NT2/D1 (cell line): ENCODE measurements around the gene RAB3B.
A peak's percentile ranks its signal among the peaks of the same experiment; 100 is the strongest.

ENCODE experiments used
- DNase-seq: peaks from one replicate; pipeline ENCODE4 v3.0.0-alpha.2; 2011; ENCODE audit warnings: low read depth, low spot score
- H3K27me3 ChIP-seq: 2 replicates; pipeline ENCODE4 v1.6.0; 2011; ENCODE audit warnings: mild to moderate bottlenecking; ENCODE audit not compliant: insufficient read length, insufficient read depth
- H3K36me3 ChIP-seq: 2 replicates; pipeline ENCODE4 v1.6.1; 2011; ENCODE audit warnings: mild to moderate bottlenecking, low read length, mixed read lengths; ENCODE audit not compliant: insufficient read depth, insufficient read length
- H3K4me1 ChIP-seq: 2 replicates; pipeline ENCODE4 v1.5.1; 2011; ENCODE audit not compliant: insufficient read depth, insufficient read length
- H3K4me3 ChIP-seq: 2 replicates; pipeline ENCODE4 v1.5.1; 2011; ENCODE audit warnings: low read depth; ENCODE audit not compliant: insufficient read length
- H3K9ac ChIP-seq: 2 replicates; pipeline ENCODE4 v1.6.0; 2011; ENCODE audit warnings: low read depth; ENCODE audit not compliant: insufficient read length
- H3K9me3 ChIP-seq: 2 replicates; pipeline ENCODE4 v1.5.1; 2011; ENCODE audit warnings: mild to moderate bottlenecking, low read length; ENCODE audit not compliant: insufficient read depth
- SUZ12 ChIP-seq: IDR thresholded peaks from 2 replicates; pipeline ENCODE4 v1.6.1; 2011; ENCODE audit not compliant: insufficient read length, insufficient read depth; ENCODE audit errors: extremely low read depth
- YY1 ChIP-seq: IDR thresholded peaks from 2 replicates; pipeline ENCODE4 v1.6.1; 2011; ENCODE audit not compliant: insufficient read length, insufficient read depth
- ZNF274 ChIP-seq: IDR thresholded peaks from 2 replicates; pipeline ENCODE4 v1.6.1; 2011; ENCODE audit warnings: mild to moderate bottlenecking, low read depth, low read length

Gene RAB3B

DNA sequence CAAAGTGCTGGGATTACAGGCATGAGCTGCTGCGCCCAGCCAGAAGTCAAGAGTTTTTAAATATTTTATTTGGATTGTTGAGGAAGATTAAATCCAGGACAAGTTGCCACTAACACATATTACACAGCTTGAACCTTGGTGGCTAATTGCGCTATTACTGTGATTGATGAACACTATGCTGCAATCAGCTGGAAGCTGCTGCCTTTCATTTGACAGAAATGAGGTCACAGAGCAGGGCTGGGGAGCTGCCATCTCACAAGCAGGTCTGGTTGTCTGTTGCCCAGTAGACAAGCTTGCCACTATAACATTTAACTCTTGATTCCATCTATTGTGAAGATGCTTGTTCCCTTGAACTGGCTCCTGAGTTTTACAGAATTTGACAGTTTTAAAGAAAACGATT, 74.5 kb downstream of the RAB3B start:
- no peak overlapping the region for H3K4me3 ChIP-seq
- no peak for DNase-seq
- peaks cover 9% of the 10 kb centered on the region for H3K4me1 ChIP-seq
- no peaks in the 10 kb centered on the region for H3K27me3 ChIP-seq
- H3K36me3 ChIP-seq = peaks cover 59% of the 10 kb centered on the region
- TF ChIP-seq SUZ12 (no peak), ZNF274 (no peak), YY1 (no peak)
- no peak overlapping the region for H3K9ac ChIP-seq
- no peaks in the 10 kb centered on the region for H3K9me3 ChIP-seq

DNA sequence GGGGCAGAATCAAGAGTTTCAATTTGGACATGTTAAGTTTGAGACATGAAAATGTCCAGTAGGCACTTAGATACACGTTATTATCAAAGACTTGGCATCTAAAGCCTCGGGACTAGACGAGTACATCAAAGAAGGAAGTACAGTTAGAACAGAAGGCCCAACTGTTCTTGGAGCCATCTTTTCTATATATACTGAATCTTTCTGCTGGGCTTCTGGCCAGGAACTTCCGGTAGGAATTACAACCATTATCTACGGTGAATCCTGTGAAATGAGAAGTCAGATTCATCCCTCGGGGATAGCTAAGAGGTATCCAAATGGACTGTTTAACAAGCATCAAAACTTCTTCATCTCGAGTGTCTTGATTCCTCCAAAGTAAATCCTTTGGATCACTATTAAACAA, 77.6 kb downstream of the RAB3B start:
- Histone ChIP-seq H3K9me3 (no peaks in the 10 kb centered on the region), H3K36me3 (peaks cover 42% of the 10 kb centered on the region), H3K4me1 (peaks cover 8% of the 10 kb centered on the region), H3K9ac (no peak overlapping the region), H3K4me3 (no peak overlapping the region), H3K27me3 (no peaks in the 10 kb centered on the region)
- TF ChIP-seq YY1 (no peak), SUZ12 (no peak), ZNF274 (no peak)
- no peak for DNase-seq

DNA sequence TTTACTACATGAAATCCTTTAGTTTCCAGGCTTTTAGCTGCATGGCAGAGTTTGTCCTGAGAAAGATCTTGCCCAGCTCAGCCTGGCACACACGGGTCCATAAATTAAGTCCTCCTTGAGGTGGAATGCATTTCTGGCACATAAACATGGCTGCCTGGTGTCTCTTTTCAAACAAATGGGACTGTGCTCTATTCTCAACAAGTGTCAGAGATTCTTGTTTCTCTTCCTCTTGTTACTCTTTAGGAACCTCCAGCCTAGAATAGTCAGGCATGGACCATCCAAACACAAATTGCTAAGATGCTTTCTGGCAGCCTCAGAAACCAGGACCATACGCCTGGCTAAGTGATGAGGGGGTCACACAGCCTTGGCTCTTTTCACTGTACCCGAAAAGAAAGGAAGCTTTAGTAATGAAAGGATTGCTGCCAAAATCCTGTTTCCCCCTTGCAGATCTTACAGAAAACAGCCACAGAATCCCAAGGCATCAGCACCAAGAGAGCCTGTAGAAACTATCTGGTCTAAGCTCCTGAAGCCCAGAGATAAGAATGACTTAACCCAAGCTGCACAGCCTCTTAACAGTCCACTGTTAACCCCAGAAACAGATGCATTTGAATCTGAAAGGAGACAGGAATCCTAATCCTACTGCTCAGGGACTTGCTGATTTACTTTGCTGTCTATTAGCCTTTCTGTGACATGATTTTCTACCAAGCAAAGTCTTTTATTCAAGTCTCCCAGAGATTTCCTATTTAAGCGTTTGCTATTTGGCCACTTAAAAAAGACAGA, 80.1 kb downstream of the RAB3B start:
- Histone ChIP-seq H3K9ac (no peak overlapping the region), H3K27me3 (no peaks in the 10 kb centered on the region), H3K4me1 (peaks cover 8% of the 10 kb centered on the region), H3K4me3 (no peak overlapping the region), H3K9me3 (no peaks in the 10 kb centered on the region), H3K36me3 (peaks cover 22% of the 10 kb centered on the region)
- peak; percentile 59 for DNase-seq
- TF ChIP-seq YY1 (no peak), SUZ12 (no peak), ZNF274 (no peak)

DNA sequence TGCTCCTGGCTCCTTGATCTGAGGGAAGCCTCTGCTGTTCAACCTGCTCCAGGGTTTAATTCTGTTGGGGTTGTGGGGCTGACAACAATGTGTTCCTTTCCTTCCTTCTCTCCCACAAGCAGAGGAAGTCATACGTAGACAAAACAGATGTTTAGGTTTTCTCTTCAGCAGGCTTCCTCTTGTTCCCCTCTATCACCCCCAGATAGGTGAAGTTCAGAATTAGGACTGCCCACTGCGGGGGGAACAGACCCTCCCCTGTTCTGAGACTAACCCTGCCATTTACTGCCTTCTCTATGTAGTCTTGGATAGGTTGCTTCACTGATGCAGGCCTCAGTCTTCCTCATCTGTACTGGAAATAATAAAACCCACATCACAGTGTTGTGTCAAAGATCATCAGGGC, 82.0 kb downstream of the RAB3B start:
- no peaks in the 10 kb centered on the region for H3K9me3 ChIP-seq
- no peaks in the 10 kb centered on the region for H3K27me3 ChIP-seq
- peaks cover 4% of the 10 kb centered on the region for H3K36me3 ChIP-seq
- H3K9ac ChIP-seq = no peak overlapping the region
- DNase-seq = no peak
- TF ChIP-seq SUZ12 (no peak), ZNF274 (no peak), YY1 (no peak)
- no peak overlapping the region for H3K4me3 ChIP-seq
- peaks cover 8% of the 10 kb centered on the region for H3K4me1 ChIP-seq

DNA sequence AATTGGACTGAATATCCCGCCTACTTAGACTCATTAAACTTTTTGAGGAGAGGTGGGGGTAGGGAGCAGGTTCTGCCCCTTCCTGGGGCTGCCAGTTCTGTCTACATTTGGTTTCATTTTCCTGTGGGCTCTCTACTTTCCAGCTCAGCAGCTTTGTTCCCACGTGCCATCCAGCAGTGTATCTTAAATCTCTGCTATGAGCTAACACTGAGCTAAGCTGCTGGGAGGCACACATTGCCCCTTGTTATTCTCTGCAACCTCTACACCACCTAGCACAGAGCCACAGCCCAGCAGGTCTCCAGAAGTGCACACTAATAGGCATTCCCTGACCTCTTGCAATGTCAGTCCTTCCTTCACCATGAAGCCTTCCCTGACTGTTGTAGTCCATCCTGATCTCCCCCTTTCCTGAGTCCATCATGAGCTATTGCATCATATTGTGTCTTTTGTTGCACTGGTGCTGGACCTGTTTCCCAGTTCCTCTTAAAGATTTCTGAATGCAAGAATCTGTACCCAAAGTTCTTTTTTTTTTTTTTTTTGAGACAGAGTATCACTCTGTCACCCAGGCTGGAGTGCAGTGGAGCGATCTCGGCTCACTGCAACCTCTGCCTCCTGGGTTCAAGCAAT, 83.3 kb downstream of the RAB3B start:
- no peak overlapping the region for H3K4me3 ChIP-seq
- peaks cover 4% of the 10 kb centered on the region for H3K36me3 ChIP-seq
- H3K27me3 ChIP-seq = no peaks in the 10 kb centered on the region
- no peaks in the 10 kb centered on the region for H3K9me3 ChIP-seq
- no peak overlapping the region for H3K9ac ChIP-seq
- no peak for DNase-seq
- no peak for TF ChIP-seq ZNF274
- peaks cover 8% of the 10 kb centered on the region for H3K4me1 ChIP-seq

DNA sequence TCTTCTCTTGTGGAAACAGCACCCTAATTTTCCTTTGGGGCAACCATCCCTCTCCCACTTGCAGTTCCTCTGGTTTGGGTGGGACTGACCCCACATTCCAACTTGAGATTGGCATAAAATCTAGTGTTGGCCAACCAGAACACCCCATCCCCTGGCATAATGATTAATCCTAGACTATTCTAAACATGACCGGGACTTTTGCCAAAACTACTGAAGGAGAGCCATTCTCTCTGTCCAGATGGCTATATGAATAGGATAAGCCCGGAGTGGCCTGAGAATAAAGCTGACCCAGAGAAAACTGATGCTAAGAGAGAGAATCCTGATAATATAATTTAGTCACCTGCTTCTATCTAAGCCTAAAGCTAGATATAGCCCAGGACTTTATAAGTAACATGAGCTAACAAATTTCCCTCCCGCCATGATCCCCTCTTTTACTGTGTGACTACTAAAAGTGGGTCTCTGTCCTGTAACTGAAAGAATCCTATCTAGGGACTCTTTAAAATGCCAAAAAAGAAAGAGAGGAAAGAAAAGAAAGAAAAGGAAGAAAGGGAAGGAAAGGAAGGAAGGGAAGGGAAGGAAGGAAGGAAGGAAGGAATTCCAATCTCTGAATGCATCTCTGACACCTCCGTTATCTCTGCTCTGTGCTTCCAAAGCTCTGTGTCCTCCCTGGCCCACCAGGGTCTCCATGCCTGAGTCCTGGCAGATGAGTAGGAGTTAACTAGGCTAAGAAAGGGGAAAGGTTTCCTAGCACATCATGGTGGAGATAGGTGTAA, 84.0 kb downstream of the RAB3B start:
- Histone ChIP-seq H3K4me3 (no peak overlapping the region), H3K9me3 (no peaks in the 10 kb centered on the region), H3K4me1 (peaks cover 8% of the 10 kb centered on the region), H3K9ac (no peak overlapping the region), H3K27me3 (no peaks in the 10 kb centered on the region), H3K36me3 (peaks cover 4% of the 10 kb centered on the region)
- TF ChIP-seq YY1 = no peak
- no peak for TF ChIP-seq ZNF274
- TF ChIP-seq SUZ12 = no peak
- no peak for DNase-seq

DNA sequence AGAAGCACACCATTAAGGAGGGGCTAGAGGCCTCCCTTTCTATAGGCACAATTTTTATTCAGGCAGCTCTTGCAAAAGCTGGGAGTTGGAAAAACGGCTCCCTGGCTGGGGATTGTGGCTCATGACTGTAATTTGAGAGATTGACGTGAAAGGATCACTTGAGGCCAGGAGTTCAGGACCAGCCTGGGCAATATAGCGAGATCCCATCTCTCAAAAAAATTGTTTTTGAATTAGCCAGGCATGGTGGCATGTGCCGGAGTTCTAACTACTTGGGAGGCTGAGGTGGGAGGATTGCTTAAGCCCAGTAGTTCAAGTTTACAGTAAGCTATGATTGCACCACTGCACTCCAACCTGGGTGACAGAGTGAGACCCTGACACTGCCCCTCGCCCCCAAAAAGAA, 88.0 kb downstream of the RAB3B start:
- H3K9ac ChIP-seq = no peak overlapping the region
- no peaks in the 10 kb centered on the region for H3K36me3 ChIP-seq
- H3K9me3 ChIP-seq = no peaks in the 10 kb centered on the region
- no peaks in the 10 kb centered on the region for H3K27me3 ChIP-seq
- TF ChIP-seq YY1 (no peak), ZNF274 (no peak), SUZ12 (no peak)
- no peak overlapping the region for H3K4me3 ChIP-seq
- no peak for DNase-seq
- no peaks in the 10 kb centered on the region for H3K4me1 ChIP-seq
